Caco-2 (cell line): ENCODE data around the gene TSHZ2. TPM values are rescaled to one million over a fixed set of nuclear protein-coding genes. Genes with fewer than 3 reads are reported as not detected.

Experiments
- BruUV-seq: library from RNA; stranded (reverse); fragments of 400-500 nt; replicated peaks from 2 replicates; lab custom pipeline; 2021; lab: Mats Ljungman, UMichigan
- CTCF ChIA-PET: fragments of 300-600 bp; sonication (Branson Sonifier 250); formaldehyde crosslinking; loops from one replicate; lab custom pipeline; 2022; ENCODE audit warnings: antibody characterized with exemption; lab: Charles Lee
- POLR2A ChIA-PET: fragments of 300-600 bp; sonication (Branson Sonifier 250); formaldehyde crosslinking; loops from one replicate; lab custom pipeline; 2022; ENCODE audit warnings: antibody characterized with exemption; lab: Charles Lee
- DNase-seq, 2 experiments: peaks; one replicate each; pipeline versions ENCODE4 v3.0.0 to v3.0.0-alpha.2; 2020 to 2022
- H3K27me3 ChIP-seq: replicated peaks from 2 replicates; pipeline ENCODE4 v1.6.0; 2011; ENCODE audit warnings: low read length; ENCODE audit not compliant: control insufficient read depth, insufficient read depth
- H3K36me3 ChIP-seq: 2 replicates; pipeline ENCODE4 v1.5.1; 2011; ENCODE audit warnings: low read length; ENCODE audit not compliant: control insufficient read depth, insufficient read depth
- H3K4me1 ChIP-seq: fragments of 250-450 bp; sonication (Bioruptor Pico); 2 replicates; pipeline ENCODE4 v1.5.1; 2020; ENCODE audit warnings: mild to moderate bottlenecking
- H3K4me3 ChIP-seq: 2 replicates; pipeline ENCODE4 v1.5.1; 2011; ENCODE audit warnings: low read depth, mild to moderate bottlenecking, control low read depth, low read length
- H3K9me3 ChIP-seq: fragments of 250-450 bp; sonication (Bioruptor Pico); 2 replicates; pipeline ENCODE4 v1.5.1; 2020; ENCODE audit warnings: mild to moderate bottlenecking, moderate library complexity
- H3K27ac Mint-ChIP-seq: one replicate; pipeline ENCODE4 v1.8.0; 2022; ENCODE audit warnings: mixed read lengths; ENCODE audit not compliant: unreplicated experiment
- H3K27me3 Mint-ChIP-seq: one replicate; pipeline ENCODE4 v1.8.0; 2022; ENCODE audit warnings: mixed read lengths; ENCODE audit not compliant: insufficient read depth, unreplicated experiment
- H3K36me3 Mint-ChIP-seq: one replicate; pipeline ENCODE4 v1.8.0; 2022; ENCODE audit warnings: mild to moderate bottlenecking, mixed read lengths; ENCODE audit not compliant: insufficient read depth, unreplicated experiment
- H3K4me1 Mint-ChIP-seq: one replicate; pipeline ENCODE4 v1.8.0; 2022; ENCODE audit warnings: low read depth, mixed read lengths; ENCODE audit not compliant: unreplicated experiment
- H3K4me3 Mint-ChIP-seq: one replicate; pipeline ENCODE4 v1.8.0; 2022; ENCODE audit warnings: mild to moderate bottlenecking, moderate library complexity, mixed read lengths; ENCODE audit not compliant: unreplicated experiment
- H3K9me3 Mint-ChIP-seq: one replicate; pipeline ENCODE4 v1.8.0; 2022; ENCODE audit warnings: mixed read lengths; ENCODE audit not compliant: unreplicated experiment
- intact Hi-C: fragments of 100-400 bp; cut with micrococcal nuclease; formaldehyde crosslinking; loops from one replicate; pipeline ENCODE4 v1.10.0; 2022; ENCODE audit not compliant: unreplicated experiment
- total RNA-seq: library from RNA; stranded (reverse); gene quantifications from 2 replicates; pipeline ENCODE4 v1.2.3, GENCODE V29; 2022
- TF ChIP-seq, protein P1 (sequence below), 2 experiments: fragments of 200-600 bp in 1 of 2; IDR thresholded peaks; 1 replicate in 1 of 2; 2 replicates in 1 of 2; pipeline versions ENCODE4 v1.5.1 to v1.8.0; 2011 to 2022; ENCODE audit warnings: antibody characterized with exemption in 1 of 2, control low read depth in 1 of 2, inconsistent platforms in 1 of 2, low read depth in 1 of 2, low read length in 1 of 2, mild to moderate bottlenecking in 1 of 2, moderate library complexity in 1 of 2; ENCODE audit not compliant: insufficient read depth in 1 of 2, severe bottlenecking in 1 of 2, unreplicated experiment in 1 of 2

TSHZ2 gene
- total RNA-seq, 1 experiment from 2014 or later: 0.07 TPM

DNA sequence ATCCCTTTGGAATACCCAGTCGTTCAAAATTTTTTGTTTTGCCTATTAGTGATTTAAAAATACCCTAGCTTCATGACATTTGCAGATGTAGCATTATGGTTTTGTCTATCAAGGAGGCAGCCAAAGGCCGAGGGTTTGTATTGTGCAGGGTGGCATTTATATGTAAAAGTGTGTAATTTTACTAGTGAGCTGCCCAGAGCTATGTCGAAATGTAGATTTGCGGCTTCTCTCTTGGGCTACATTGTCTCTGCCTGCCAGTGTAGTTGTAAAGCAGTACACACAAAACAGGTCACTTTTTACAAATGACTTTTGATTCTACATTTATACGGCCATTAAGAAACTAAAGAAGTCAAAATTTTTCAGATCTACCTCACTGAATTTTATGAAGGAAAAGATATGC is 87.7 kb downstream of the TSHZ2 start:
- no peaks in the 10 kb centered on the region for H3K27me3 ChIP-seq
- H3K27me3 Mint-ChIP-seq: peaks cover 7% of the 10 kb centered on the region
- no peak for DNase-seq
- ChIA-PET CTCF (no interaction called here), POLR2A (no interaction called here)
- H3K36me3 Mint-ChIP-seq: no peaks in the 10 kb centered on the region
- H3K4me3 ChIP-seq: no peak overlapping the region
- H3K36me3 ChIP-seq: no peaks in the 10 kb centered on the region
- TF ChIP-seq, protein P1, sequence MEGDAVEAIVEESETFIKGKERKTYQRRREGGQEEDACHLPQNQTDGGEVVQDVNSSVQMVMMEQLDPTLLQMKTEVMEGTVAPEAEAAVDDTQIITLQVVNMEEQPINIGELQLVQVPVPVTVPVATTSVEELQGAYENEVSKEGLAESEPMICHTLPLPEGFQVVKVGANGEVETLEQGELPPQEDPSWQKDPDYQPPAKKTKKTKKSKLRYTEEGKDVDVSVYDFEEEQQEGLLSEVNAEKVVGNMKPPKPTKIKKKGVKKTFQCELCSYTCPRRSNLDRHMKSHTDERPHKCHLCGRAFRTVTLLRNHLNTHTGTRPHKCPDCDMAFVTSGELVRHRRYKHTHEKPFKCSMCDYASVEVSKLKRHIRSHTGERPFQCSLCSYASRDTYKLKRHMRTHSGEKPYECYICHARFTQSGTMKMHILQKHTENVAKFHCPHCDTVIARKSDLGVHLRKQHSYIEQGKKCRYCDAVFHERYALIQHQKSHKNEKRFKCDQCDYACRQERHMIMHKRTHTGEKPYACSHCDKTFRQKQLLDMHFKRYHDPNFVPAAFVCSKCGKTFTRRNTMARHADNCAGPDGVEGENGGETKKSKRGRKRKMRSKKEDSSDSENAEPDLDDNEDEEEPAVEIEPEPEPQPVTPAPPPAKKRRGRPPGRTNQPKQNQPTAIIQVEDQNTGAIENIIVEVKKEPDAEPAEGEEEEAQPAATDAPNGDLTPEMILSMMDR (IDR thresholded peaks at IDR 0.05; ENCODE audit: insufficient read depth in 1 of 2, low read depth in 1 of 2, low read length in 1 of 2, severe bottlenecking in 1 of 2, unreplicated experiment in 1 of 2): no peak
- H3K4me1 ChIP-seq: no peaks in the 10 kb centered on the region
- no peaks in the 10 kb centered on the region for H3K4me1 Mint-ChIP-seq
- H3K4me3 Mint-ChIP-seq: no peak overlapping the region
- H3K9me3 ChIP-seq: no peaks in the 10 kb centered on the region
- no peaks in the 10 kb centered on the region for H3K9me3 Mint-ChIP-seq
- no peak overlapping the region for H3K27ac Mint-ChIP-seq
- intact Hi-C loops: no loop called here
- no TSS peak for BruUV-seq

DNA sequence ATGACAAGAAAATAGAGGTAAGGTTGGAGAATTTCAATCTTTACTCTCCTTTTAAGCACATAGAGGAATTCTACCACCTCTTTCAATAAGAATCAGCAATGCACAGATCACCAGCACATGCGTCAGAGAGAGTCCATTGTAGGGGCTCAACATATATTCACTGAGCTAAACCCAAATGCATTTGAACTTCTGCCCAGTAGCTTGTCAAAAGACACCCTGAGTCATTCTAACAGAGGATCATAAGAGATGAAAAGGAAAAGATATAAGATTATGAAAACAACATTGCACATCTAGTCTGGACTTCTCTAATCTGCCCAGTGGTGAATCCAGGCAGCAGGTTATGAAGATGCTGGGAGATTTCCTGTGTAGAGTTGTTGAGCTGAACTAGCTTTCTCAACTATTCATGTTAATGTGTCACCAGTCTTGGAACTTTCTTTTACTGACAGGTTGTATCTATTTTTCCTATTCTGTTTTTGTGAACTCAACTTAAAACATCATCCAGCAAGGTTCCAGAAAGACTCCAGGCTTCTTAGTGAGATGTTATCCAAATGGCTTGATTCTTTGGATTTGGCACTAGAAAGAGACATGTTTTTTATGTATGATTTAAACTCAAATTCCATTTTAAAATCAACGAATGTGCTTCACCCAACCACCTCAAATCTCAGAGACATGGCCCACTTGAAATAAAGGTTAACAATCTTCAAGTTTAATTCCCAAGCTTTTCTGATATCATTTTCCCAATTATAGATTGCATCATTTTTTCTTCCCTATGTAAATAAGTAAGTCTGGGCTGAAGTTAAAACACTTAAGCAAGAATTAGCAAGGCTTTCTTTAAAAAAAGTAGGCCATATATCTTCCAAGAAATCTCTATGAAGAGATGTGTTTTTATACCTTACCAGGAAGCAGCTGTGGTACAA is 89.3 kb downstream of the TSHZ2 start:
- CTCF ChIA-PET: no interaction called here
- Mint-ChIP-seq H3K4me1 (no peaks in the 10 kb centered on the region), H3K36me3 (no peaks in the 10 kb centered on the region), H3K27ac (no peak overlapping the region), H3K9me3 (no peaks in the 10 kb centered on the region), H3K4me3 (no peak overlapping the region), H3K27me3 (peaks cover 9% of the 10 kb centered on the region)
- intact Hi-C loops: no loop called here
- Histone ChIP-seq H3K4me1 (no peaks in the 10 kb centered on the region), H3K36me3 (no peaks in the 10 kb centered on the region), H3K9me3 (no peaks in the 10 kb centered on the region), H3K27me3 (no peaks in the 10 kb centered on the region), H3K4me3 (no peak overlapping the region)
- POLR2A ChIA-PET: no interaction called here
- DNase-seq: no peak
- TF ChIP-seq, protein P1 (IDR thresholded peaks at IDR 0.05; ENCODE audit: insufficient read depth in 1 of 2, low read depth in 1 of 2, low read length in 1 of 2, severe bottlenecking in 1 of 2, unreplicated experiment in 1 of 2): no peak
- BruUV-seq: no TSS peak

DNA sequence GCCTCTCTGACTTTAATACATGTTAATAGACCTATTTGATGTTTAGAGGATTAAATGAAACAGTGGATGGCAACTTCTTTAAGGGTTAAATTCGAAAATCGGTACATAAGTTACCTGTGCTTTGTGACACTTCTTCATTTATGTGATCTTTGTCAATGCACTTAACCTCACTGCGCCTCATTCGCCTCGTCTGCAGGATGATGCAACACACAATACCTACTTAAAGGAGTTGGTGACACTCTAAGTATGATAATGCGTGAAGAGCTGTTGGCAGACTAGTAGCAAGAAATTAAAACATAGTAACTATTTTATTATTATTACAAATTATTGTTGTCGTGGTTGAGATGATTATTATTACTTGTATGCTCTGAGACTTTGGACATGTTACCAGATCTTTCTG is 92.8 kb downstream of the TSHZ2 start:
- CTCF ChIA-PET: no interaction called here
- POLR2A ChIA-PET: no interaction called here
- H3K27me3 Mint-ChIP-seq: peaks cover 12% of the 10 kb centered on the region
- no peak overlapping the region for H3K4me3 ChIP-seq
- no peaks in the 10 kb centered on the region for H3K36me3 Mint-ChIP-seq
- no peak for DNase-seq
- no peaks in the 10 kb centered on the region for H3K4me1 Mint-ChIP-seq
- 0 out of 2 replicates have a peak, but pooled peaks cover 1% of the 10 kb centered on the region for H3K27me3 ChIP-seq
- H3K9me3 ChIP-seq: peaks cover 3% of the 10 kb centered on the region; the same call in 1 of the 2 replicates
- no peaks in the 10 kb centered on the region for H3K4me1 ChIP-seq
- H3K9me3 Mint-ChIP-seq: peaks cover 12% of the 10 kb centered on the region
- H3K27ac Mint-ChIP-seq: no peak overlapping the region
- no peak overlapping the region for H3K4me3 Mint-ChIP-seq
- TF ChIP-seq, protein P1 (IDR thresholded peaks at IDR 0.05; ENCODE audit: insufficient read depth in 1 of 2, low read depth in 1 of 2, low read length in 1 of 2, severe bottlenecking in 1 of 2, unreplicated experiment in 1 of 2): no peak
- intact Hi-C loops: no loop called here
- BruUV-seq: no TSS peak
- no peaks in the 10 kb centered on the region for H3K36me3 ChIP-seq
